ENCODE data around the gene STARD7.

STARD7 gene

DNA sequence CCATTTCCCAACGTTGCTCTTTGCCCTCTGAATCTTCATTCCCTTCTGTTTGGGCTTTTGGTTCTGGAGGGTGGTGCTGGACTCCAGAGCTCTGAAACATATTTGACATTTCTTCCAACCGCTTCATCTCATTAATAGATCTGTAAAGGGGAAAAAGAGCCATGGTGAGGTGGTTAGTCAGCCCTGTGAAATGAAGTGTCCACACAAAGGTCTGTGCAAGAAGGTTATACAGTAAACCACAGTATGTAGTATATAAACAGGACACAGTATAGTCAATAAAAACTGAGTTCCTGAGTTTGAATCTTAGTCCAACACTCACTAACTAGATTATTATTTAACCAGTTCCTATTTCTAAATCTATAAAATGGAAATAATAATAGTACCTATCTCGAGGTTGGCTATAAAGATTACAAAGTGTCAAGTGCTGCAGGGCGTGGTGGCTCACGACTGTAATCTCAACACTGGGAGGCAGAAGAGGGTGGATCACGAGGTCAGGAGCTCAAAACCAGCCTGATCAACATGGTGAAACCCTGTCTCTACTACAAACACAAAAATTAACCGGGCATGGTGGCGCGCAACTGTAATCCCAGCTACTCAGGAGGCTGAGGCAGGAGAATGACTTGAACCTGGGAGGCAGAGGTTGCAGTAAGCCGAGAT is 13.1 kb downstream of the STARD7 start:
- no peak overlapping the region for H3K4me3 ChIP-seq (ENCODE audit: low read length)
- no peak for TF ChIP-seq ZNF274 (IDR thresholded peaks at IDR 0.05; ENCODE audit: low read depth, low read length)

DNA sequence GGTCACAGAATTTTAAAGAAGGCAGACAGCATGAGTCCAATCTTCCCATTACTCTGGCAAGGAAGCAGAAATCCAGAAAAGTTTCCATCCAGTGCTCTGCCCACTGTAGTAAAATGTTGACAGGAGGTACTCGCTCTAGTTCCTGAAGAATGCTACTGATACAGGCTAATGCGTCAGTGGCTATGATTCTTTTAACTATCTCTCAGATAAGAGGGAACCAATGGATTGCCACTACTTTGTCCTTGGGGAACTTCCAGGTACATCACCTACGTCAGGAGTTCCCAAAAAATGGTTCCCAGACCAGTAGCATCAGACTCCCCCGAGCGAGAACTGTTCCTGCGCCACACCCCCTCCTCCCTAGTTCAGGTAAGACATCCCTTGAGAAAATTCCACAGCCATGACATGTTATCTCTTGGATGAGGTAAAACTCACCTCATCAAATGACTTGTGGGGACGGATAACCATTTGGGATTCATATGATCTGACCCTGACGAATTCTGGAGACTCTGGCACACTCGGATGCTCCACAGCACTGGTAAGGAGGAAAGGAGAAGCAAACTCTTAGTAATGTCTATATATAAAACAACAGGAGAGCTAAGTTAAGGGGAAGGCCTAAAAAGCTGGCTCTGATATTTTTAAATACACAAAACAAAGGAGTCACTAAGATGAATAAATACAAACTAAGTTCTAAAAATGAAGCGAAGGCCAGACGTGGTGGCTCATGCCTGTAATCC is 16.5 kb downstream of the STARD7 start:
- TF ChIP-seq ZNF274 (IDR thresholded peaks at IDR 0.05; ENCODE audit: low read depth, low read length) = no peak
- H3K4me3 ChIP-seq (ENCODE audit: low read length) = no peak overlapping the region

- H3K4me3 ChIP-seq (ENCODE audit: low read length) = no peak overlapping the region
- TF ChIP-seq ZNF274 (IDR thresholded peaks at IDR 0.05; ENCODE audit: low read depth, low read length) = no peak
Measured at GRCh38 chr2:96188821-96189526, 19.7 kb downstream of the STARD7 start.

DNA sequence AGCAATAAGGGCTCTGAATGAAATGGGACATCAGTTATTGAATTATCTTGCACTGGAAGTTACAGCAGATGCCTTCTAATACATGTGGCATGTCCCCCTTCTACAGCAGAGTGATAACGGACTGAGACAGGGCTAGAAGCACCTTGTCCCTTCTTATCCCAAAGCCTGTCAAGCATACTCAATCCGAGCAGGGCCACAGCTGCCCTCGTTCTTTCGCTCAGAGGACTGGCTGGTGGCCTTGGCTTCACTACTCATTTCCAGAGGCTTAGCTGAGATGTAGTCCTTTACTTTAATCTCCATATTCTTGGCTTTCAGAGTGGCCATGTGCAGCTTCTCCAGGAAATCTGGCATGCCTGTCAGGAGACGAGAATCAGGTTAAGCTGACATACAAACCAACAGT is 22.1 kb downstream of the STARD7 start:
- TF ChIP-seq ZNF274 (IDR thresholded peaks at IDR 0.05; ENCODE audit: low read depth, low read length) = no peak
- no peak overlapping the region for H3K4me3 ChIP-seq (ENCODE audit: low read length)

- no peak for TF ChIP-seq ZNF274 (IDR thresholded peaks at IDR 0.05; ENCODE audit: low read depth, low read length)
- no peak overlapping the region for H3K4me3 ChIP-seq (ENCODE audit: low read length)
Measured at GRCh38 chr2:96185516-96185915, 23.1 kb downstream of the STARD7 start.

DNA sequence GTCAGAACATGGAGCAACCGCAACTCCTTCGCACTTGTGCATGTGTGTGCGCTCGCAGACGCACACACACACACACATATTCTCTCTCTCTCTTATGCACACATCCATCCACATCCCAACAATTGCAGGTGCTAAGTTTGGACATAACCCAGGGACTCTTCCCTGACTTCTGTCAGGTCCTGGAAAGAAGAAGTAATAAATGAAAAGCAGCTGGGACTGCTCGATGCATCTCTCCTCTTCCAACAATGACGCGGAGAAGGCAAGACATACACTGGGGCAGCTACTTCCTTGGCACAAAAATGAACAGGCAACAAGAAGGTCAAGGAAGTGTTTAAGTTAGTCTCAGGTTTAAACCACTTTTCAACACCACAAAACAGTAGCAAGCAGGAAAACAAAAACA is 23.6 kb downstream of the STARD7 start:
- H3K4me3 ChIP-seq (ENCODE audit: low read length) = no peak overlapping the region
- TF ChIP-seq ZNF274 (IDR thresholded peaks at IDR 0.05; ENCODE audit: low read depth, low read length) = no peak

- H3K4me3 ChIP-seq (ENCODE audit: low read length) = no peak overlapping the region
- TF ChIP-seq ZNF274 (IDR thresholded peaks at IDR 0.05; ENCODE audit: low read depth, low read length) = no peak
Measured at GRCh38 chr2:96184188-96184587, 24.4 kb downstream of the STARD7 start.

- no peak overlapping the region for H3K4me3 ChIP-seq (ENCODE audit: low read length)
- TF ChIP-seq ZNF274 (IDR thresholded peaks at IDR 0.05; ENCODE audit: low read depth, low read length) = no peak
Measured at GRCh38 chr2:96181529-96181928, 27.1 kb downstream of the STARD7 start.

DNA sequence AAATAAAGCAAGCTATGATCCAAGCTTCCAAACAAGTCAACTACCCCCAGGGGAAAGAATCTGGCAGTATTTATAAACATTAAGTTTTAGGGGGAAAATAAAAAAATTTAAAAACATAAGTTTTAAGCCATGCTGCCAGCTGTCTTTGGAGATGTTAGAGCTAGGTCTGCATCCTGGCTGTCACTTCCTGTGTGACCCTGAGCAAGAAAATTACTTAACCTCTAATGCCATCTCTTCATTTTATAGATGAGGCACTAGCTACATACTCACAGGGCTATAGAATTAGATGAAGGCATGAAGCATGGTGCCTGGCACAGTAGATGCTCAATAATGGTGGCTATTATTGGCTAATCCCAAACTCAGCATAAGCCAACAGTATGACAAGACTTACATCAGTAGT is 28.1 kb downstream of the STARD7 start:
- no peak for TF ChIP-seq ZNF274 (IDR thresholded peaks at IDR 0.05; ENCODE audit: low read depth, low read length)
- H3K4me3 ChIP-seq (ENCODE audit: low read length) = no peak overlapping the region

GRCh38 chr2:96180002-96180401 is 28.6 kb downstream of the STARD7 start:
- TF ChIP-seq ZNF274 (IDR thresholded peaks at IDR 0.05; ENCODE audit: low read depth, low read length) = no peak
- H3K4me3 ChIP-seq (ENCODE audit: low read length) = no peak overlapping the region

DNA sequence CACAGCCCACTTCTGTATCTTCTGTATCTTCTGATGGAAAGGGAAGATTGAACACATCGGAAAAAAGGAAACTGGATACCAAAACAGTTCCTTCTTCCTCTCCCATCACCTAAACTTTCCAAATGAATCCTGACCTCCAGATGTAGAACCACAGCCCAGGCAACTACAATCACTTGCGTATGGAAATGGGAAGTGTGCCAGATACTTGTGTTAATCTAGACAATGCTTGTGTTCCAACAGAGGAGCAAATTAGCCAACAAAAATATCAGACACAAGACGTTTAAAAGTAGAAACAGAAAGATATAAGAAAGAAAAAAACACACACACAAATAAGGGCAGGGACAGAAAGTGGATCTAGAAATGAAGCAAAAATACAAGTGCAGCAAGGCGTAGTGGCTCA is 32.0 kb downstream of the STARD7 start:
- H3K4me3 ChIP-seq (ENCODE audit: low read length) = no peak overlapping the region
- no peak for TF ChIP-seq ZNF274 (IDR thresholded peaks at IDR 0.05; ENCODE audit: low read depth, low read length)

- no peak for TF ChIP-seq ZNF274 (IDR thresholded peaks at IDR 0.05; ENCODE audit: low read depth, low read length)
- H3K4me3 ChIP-seq (ENCODE audit: low read length) = no peak overlapping the region
Measured at GRCh38 chr2:96175951-96176350, 32.7 kb downstream of the STARD7 start.

DNA sequence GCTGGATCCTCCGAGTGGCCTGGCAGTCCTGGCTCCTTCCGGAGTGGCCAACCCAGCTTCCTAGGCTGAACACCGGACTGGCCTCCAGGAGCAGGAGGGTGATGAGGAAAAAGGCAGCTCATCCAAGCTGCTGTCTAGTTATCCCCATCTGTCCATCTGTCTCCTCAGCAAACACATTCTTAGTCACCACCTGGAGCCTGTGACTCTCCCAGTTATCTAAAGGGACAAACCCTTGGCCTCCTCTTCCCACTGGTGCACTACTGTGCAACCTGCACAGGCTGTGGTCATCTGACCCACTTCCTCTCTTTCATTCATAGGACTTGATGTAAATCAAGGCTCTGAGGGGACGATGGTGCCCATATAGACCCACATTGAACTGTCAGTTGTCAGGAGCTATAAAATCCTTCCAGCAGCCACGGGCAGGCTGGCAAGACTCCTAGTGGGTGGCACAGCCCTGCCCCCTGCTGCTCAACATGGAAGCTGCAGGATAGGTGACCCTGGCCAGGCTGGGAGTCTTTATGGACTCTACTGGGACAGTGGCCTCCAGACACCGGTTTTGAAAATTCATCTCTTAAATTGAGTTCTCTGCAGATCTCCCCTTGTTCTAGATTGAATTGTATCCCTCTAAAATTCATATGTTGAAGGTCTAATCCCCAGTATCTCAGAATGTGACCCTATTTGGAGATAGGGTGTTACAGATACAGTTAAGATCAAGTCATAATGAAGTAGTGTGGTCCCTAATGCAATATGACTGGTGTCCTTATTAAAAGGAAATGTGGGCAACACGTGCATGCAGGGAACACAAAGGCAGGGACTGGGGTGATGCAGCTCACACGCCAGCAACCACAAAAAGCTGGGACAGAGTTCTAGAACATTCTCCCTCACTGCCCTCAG is 34.1 kb downstream of the STARD7 start:
- no peak overlapping the region for H3K4me3 ChIP-seq (ENCODE audit: low read length)
- no peak for TF ChIP-seq ZNF274 (IDR thresholded peaks at IDR 0.05; ENCODE audit: low read depth, low read length)

DNA sequence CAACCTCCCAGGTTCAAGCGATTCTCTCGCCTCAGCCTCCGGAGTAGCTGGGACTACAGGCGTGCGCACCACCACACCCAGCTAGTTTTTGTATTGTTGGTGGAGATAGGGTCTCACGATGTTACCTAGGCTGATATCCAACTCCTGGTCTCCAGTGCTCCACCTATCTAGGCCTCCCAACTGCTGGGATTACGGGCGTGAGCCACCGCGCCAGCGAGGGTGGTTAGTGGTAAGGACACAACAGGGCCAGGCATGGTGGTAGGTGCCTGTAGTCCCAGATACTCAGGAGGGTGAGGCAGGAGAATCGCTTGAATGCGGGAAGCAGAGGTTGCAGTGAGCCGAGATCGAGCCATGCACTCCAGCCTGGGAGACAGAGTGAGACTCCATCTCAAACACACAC is 36.8 kb downstream of the STARD7 start:
- no peak for TF ChIP-seq ZNF274 (IDR thresholded peaks at IDR 0.05; ENCODE audit: low read depth, low read length)
- H3K4me3 ChIP-seq (ENCODE audit: low read length) = no peak overlapping the region
